Ecto neural progenitor cell (in vitro differentiated cells): ENCODE results near the gene QSOX1.

ENCODE experiments used
- DNase-seq: peaks from one replicate; pipeline ENCODE4 v3.0.0-alpha.2; 2018; ENCODE audit warnings: low spot score

QSOX1 gene

DNA sequence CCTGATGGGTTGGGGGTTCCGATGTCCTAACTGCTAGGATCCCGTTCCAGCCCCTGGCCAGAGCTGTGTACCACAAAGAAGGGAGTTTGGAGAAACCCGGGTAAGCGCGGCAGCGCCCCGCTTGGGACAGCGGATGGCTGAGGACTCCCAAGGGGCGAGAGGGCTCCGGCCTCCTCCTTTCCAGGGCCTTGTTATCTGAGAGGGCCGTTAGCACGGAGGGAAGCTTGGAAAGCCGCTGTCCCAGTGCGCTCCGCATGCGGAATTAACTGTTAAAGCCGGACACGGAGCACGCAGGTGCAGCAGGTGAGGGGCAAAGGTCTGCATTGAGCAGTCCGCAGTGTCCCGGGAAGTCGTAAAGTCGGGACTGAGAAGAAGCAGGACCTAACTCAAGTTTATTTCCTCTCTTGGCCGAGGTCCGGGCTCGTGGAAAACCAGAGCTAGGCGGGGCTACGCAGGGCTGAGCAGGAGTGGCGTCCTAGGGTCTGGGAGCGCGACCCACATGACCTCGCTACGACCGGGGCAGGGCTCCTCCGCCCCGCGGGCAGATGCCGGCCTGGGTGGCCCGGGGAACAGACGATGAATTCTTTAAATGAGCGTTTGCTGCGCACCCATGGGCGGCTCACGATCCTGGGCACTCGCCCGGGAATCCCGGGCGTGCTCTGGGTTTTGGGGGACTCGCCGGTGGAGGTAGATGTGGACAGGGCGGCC, 79.9 kb downstream of the QSOX1 start:
- DNase-seq, result peak; percentile 84

DNA sequence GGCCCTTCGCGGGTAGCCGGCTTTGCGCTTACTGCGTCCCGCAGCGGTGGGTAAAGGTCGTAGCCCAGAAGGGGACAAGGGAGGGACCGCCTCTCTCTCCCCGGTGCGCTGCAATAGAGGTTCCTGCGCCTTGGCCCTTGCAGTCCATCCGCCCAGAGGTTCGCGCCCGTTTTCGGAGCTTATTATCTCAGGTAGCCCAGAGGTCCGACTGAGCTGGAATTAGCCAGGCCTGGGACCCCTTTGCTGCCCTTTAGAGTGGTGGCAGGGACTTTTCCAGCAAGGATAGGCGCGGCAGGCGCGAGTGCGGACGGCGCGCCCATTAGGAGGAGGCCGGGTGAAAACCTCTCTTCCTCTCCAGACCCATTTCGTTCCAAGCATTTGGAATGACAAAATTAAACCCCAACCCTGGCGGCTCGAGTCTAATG, 80.4 kb downstream of the QSOX1 start:
- DNase-seq, result no peak

DNA sequence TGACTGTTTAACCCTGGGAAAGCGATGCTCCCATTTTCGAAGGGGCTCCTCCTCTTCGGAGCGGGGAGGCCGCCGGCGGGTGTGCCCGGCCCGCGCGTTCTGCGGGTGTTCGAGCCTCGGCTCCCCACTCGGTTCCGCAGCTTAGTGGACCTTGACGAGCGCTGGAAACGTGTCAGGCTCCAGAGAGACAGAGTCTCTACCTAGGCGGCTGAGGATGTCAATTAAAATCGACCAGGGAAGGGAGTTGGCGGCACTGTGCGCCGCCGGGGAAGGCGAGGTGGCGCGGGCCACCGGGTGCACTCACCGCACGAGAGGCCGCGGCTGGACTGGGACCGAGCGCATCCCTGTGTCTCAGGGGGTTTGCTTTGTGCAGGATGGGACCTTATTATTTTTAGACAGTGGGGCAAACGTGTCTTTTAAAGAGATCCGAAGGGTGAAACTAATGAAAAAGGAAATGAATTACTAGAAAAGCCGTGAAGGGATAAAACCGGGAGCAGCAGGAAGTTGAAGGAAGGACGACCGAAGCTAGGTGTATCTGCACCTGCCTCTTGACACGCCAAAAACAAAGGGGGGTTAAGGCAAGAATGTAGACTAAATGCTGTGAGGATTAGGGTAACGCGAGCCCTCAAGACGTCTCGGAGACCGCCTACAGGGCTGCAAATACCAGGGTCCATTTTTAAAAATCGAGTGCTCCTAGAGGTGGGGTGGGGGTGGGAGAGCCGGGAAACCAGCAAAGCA, 81.0 kb downstream of the QSOX1 start:
- DNase-seq, result no peak

DNA sequence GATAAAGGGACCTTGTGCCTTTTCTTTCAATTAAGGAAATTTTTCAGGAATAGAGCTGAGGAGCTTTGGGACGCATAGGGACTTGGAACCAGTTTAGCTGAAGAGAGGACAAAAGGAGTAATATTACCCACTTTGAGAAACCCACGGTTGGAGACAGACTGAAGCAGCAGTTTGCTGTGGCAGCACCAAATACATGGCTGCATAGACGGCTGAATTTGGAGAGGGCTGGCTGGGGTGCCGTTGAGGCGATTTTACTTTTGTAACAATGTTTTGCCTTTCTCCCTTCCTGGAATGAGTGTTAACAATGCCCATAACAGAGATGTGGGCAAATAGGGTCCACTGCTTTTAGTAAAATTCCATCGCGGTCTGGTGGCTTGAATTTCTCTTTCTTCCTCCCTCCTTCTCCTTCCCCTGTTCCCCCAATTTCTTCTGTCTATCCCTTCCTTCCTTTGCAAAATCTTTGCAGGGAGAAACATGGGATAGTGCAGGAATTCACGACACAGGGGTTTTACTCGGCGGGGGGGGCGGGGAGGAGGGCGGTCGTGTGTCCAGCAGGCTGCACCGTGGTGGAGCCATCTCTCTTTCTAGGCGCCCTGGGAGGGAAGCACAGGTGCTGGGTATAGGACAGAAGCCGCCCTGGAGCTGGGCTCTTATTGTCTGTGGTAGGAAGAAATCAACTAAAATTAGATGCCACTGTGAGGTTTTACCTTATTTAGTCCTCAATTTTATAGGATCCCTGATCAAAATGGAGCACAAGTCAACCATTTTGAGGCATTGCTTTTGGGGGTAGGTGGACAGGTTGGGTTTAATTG, 82.2 kb downstream of the QSOX1 start:
- DNase-seq, result no peak

DNA sequence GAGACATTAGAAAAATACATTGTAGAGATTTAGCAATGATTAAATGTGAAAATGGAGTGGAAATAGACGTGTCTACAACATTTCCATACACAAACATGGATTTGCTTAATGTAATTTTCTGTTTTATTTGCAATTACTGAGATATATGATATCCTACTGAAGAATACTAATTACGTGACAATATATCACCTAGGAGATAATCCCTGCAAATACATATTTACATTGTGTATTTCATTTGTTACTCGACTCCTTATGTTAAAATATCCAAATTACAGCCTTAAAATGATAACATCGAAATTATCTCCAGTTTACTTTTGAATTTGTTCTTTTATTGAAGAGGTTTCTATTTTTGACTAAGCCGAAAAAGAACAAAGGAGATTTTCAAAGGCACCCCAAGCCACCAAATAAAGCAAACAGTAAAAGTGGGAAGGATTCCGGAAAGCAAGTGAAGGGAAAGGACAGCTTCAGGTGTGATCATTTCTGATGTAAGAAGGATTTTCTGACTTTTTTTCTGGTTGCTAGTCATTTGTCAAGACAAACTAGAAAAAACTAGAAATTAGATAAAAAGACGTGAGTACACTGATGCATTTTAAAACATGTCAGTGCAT, 83.3 kb downstream of the QSOX1 start:
- no peak for DNase-seq

DNA sequence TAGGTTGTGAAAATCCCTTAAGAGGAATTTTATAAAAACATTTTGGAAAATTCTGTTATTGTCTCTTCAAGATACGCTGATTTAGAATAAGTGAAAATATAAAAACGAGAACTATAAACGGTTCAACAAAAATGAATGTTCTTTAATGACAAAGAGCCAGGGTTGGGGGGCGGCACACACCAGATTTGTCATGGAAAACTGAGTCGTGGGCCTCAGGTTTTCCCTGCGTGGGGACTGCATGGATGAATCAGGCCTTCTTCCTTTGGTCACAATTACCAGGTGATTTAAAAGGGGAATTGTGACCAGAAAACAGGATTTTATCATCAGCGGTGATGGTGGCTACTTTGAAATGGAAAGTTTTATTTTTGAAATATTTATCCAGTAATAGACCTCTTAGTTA, 84.0 kb downstream of the QSOX1 start:
- no peak for DNase-seq

DNA sequence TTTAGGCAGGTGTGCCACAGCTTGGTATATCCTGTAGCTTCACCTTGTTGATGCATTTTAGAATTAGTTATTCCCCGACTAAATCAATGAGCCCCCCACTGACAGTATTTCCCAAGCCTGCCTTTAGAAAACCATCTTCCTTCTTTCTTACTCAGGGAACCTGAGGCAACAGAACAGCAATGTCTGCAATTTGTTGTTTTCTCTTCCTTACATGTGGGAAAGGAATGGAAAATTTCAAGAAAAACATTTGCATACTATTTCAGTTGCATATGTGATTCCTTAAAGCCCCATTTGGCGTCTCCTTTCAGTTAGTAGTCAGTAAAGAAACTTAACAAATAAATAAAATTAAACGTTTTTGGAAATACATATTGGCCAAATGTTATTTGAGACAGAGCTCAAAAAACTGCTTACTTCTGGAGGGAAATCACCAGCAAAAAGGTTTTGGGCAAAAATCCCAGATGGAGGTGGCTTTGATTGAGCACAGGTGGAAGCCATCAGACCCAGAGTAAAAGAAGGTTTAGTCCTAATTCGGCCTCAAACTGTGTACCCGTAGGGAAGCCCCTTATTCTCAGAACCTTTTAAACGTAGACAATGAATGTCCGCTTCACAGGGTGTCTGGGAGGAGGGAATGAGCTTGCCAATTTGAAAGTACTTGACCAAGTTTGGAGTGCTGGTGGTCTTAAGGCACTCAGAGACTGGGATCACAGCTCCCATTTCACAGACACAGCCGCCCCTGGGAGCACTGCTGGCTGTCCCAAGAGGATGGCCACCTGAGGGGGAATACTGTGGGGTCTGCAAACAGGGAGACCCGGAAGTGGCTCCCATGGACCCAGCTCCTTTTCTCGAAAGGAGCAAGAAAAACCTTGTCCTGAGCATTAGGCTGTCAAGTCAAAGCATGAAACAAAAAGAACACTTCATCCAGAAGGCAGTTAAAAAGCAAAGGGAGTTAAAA, 84.8 kb downstream of the QSOX1 start:
- DNase-seq, result no peak

DNA sequence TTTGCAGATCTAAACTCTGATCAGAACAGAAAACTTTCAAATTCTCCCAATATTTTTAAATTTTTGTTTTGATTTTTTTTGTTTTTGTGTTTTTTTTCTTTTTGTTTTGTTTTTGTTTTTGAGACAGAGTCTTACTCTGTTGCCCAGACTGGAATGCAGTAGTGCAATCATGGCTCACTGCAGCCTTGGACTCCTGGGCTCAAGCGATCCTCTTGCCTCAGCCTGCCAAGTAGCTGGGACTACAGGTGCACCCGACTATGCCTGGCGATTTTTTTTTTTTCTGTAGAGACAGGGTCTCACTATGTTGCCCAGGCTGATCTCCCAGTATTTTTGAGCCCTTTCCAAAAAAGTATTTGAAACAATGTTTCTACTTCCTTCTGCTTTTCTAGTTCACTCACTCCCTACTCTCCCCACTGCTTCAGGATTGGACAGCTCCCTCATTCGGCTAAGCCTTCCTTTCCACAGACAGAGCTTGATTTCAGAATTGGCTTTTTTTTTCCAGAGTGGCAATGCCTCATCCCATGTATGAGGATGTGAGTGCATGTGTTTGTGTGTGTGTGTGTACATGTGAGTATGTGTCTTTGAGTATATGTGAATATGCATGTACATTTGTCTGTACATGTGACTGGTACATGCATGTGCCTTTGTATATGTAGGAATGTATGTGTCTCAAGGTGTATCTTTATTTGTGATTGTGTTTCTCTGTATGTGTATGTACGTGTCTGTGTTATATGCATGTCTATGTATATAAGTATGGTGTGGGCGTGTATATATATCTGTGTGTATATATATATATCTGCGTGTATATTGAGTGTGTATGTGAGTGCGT, 87.3 kb downstream of the QSOX1 start:
- DNase-seq, result no peak

DNA sequence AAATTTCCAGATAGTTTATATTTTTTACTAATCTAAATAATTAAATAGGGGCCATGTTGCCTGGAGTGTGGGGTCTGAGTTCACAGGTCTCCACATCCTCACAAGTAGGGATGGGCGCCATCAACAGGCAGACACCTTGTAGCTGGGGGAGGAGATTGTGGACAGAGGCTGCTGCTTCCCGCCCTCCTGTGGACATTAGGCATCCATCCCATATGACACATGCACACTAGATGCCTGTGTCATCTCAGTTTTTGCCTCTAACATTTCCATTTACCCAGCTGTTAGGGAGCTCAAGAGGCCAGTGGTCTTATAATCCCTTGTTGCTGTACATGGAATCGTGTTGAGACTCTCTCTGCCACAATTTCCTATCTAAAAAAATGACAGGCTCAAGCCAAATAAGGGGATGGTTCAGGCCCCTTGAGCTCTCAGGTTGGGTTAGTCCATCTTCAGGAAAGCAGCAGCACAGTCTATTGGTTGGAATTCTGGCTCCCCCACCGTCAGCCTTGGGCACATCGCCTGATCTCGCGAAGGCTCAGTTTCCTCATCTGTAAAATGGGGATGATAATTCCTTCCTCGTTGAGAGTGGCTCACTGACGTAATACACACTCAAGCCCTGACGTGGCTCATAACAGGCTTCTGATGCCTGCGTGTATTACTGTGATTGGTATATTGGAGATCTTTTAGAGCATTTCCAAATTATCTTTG, 89.0 kb downstream of the QSOX1 start:
- DNase-seq, result no peak

DNA sequence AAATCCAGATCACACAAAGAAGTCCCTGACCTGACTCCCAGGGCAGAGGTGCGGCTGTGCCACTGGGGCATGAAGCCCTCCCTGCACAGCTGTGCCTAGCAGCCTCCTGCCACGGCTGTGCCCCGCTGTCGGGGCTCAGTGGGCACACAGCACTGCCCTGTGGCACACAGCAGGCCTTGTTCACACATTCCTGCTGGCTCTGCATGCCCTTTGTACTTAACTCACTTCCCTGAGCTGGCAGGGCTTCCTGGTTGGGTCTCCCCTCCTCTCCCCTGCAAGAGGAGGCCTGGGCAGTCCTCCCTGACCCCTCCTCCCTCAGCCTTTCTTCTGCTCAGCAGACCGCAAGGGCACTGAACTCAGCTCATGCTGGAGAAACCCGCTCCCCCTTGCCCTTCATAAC, 90.2 kb downstream of the QSOX1 start:
- no peak for DNase-seq

DNA sequence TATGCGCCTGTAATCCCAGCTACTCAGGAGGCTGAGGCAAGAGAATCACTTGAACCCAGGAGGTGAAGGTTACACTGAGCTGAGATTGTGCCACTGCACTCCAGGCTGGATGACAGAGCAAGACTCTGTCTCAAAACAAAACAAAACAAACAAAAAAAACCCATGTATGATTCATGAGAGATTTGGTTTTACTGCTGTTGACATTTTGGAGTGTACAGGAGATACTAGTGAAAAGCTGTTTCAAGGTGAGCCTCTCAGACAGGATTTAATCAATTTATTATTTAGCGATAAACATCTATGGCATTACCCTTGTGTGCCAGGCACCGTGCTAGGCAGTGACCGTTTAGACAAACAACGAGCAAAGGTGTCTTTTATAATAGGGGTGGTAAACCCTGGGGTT, 91.9 kb downstream of the QSOX1 start:
- no peak for DNase-seq

DNA sequence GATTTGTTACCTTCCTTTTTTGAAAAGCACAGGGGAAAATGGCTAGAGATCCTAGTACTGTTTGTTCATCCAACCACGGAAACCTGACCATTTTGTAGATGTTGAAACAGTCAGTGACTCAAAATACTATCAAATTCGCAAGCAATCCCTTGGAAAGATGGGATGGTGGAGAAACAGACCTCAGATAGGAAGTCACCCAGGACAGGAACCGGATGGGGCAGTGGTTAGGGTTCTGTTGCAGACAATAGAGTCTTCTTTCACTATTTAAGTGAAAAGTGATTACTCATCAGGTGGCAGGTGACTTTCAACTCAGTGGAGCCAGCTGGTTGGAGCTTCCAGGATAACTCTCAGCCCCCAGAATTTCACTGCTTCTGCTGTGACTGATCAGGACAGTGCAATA, 92.4 kb downstream of the QSOX1 start:
- DNase-seq, result no peak

DNA sequence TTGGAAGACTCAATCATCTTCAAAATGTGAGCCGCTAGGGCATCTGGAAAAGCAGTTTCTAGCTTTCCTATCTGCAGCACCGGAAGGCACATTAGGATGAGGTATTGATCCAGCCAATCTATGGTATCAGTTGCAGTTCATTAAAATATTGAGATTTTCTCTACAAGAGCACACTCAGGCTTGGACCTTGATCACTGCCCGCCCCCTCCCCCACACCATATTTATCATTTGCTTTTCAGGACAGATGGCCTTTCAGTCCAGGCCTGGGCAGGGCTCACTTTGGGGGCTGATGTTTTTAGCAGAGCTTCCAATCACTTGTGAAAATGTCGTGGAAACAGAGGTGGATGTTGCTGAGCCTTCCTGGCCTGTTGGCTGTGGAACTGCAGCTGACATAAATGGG, 92.9 kb downstream of the QSOX1 start:
- no peak for DNase-seq

DNA sequence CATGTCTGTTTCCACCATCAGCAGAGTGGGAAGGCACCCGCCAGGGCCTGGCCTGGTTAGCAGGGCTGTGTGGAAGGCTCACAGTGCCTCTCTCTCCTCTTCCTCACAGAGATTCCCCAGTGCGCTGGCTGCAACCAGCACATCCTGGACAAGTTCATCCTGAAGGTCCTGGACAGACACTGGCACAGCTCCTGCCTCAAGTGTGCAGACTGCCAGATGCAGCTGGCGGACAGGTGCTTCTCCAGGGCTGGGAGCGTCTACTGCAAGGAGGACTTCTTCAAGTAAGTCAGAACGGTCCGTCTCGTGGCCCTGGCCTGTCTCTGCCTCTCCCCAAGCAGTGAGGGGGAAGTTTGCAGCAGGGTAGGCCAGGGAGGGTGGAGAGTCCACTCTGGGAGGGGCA, 93.5 kb downstream of the QSOX1 start:
- no peak for DNase-seq

DNA sequence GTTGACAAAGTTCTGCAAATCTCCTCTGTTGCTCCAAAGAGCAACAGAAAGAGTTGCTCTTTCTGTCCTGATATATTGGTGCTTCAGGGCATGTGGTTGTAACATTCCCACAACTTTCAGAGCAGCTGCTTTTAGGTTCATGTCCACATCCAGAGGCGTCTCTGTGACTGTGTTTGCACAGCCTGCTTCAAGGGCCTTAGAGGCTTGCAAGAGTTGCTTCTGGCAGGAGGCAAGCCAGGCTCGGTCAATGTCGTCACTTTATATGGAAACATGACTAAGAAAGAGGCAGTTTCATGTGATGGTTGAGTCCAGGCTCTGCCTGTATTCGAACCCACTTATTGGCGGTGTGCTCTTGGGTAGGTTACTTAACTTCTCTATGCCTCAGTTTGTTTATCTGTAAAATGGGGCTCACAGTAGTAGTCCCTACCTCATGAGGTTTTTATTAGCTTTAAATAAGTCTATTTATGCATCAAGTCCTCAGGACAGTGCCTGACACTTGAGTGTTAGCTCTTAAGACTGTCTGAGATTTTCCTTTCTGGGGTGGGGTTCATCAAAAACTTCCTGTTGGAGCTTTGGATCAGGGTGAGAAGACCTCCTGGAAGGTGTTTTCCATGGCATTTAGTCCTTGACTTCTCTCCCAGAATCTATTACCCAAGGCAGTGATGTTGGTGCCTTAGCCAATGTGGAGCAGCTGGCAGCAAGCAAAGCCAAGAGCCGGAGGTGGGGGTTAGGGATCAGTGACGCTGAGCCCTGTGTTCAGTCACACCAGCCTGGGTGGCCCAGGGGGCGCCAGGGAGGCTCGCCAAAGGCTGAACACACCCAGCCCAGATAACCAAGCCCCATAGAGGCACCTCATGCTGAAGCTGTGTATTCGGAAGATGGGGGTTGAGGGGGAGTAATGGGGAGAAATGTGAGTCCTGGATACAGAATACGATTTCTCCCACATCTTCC, 94.3 kb downstream of the QSOX1 start:
- DNase-seq, result no peak

DNA sequence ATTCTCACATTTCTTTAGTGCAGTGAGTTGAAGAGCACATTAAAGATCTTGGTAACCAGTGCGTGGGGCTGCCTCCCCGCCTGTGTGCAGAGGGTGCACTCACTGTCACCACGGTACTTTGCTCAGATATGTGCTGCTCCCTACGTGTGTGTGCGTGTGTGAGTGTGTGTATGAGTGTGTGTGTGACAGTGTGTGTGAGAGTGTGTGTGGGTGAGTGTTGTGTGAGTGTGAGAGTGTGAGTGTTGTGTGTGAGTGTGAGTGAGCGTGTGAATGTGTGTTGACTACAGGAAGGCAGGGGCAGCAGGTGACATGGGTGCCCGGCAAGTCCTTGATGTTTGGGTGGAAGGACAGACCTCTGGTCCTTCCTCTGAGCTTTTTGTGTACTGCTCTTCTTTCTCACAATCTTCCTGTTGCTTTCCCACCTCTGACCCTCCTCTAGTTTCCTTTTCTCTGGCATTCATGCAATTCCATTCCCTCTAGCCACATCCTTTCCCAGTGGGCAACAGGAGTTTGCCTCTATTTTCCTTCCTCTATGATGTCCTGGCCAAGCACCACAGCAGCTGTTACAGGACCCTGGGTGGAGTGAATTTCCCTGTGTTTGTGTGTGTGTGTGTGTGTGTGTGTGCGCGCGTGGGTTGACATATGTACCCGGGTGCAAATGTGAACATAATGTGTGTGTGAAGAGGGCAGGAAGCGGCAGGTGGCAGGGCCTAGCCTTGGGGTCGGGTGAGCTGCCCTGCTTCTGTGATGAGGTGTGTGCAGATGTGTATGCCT, 95.2 kb downstream of the QSOX1 start:
- no peak for DNase-seq

DNA sequence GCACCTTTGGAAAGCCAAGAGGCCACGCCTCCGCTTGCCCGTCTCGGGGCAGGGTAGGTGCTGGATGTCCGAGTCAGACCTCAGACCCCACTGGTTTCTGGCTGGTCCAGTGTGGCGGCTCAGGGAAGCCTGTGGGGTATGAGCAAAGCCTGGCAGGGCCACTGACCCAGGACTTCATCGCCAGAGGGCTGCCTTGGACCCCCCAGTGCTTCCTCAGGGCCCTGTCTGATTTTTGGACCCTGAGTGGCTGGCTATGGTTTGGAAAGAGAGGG, 95.8 kb downstream of the QSOX1 start:
- DNase-seq, result no peak

DNA sequence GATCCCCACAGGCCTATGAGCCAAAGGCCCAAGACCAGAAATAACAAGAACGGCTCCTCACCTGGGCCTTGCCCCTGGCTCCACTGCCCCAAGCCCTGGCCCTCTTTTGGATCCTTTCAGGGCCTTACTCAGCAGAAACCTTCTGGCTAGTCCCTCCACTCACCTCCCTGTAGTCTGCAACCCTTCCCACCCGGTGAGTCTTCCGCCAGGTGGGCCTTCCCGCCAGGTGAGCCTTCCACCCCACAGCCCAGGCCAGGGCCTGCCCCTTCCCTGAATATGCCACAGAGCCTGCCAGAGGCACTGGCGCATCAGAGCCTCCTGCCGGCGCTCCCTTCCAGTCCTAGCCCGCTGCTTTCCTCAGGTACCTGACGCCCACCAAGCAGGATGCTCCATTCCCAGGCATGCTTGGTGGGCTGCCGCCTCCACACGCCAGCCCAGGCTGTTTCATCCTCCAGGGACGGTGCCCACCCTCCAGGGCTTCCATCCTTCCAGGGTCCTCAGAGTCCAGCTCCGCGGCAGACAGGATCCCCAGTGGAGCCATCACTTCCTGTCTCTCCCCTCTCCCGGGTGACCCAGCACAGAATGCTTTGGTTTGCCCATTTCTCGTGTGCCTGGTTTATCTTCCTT, 96.3 kb downstream of the QSOX1 start:
- no peak for DNase-seq
